Vagina (tissue), 2 donors: ENCODE data around the gene KLHL22. TPM values are rescaled to one million over a fixed set of nuclear protein-coding genes. Genes with fewer than 3 reads are reported as not detected.

Source experiments
- DNase-seq, 2 donors: peaks; one replicate each; pipeline ENCODE4 v3.0.0-alpha.2; 2017; ENCODE audit errors: extremely low spot score in 2 of 2
- H3K27ac ChIP-seq: fragments of 200-600 bp; sonication (generic); one replicate; pipeline ENCODE4 v1.5.1; 2019
- H3K27me3 ChIP-seq: fragments of 200-600 bp; sonication (generic); one replicate; pipeline ENCODE4 v1.5.1; 2019
- H3K36me3 ChIP-seq, 2 donors: fragments of 200-600 bp; sonication (generic); one replicate each; pipeline ENCODE4 v1.5.1; 2017 to 2019
- H3K4me1 ChIP-seq: fragments of 200-600 bp; sonication (generic); one replicate; pipeline ENCODE4 v1.5.1; 2019
- H3K4me3 ChIP-seq, 2 donors: fragments of 200-600 bp; sonication (generic); 1 replicate in 1 of 2; 2 replicates in 1 of 2; pipeline ENCODE4 v1.5.1; 2016 to 2019
- H3K9me3 ChIP-seq: fragments of 200-600 bp; sonication (generic); one replicate; pipeline ENCODE4 v1.5.1; 2019
- POLR2A ChIP-seq, 2 donors: fragments of 450-650 bp; IDR thresholded peaks; one replicate each; pipeline ENCODE4 v1.6.1; 2017; ENCODE audit warnings: antibody characterized with exemption in 2 of 2, mild to moderate bottlenecking in 2 of 2, moderate library complexity in 2 of 2
- POLR2AphosphoS5 ChIP-seq, 2 donors: sonication (generic); formaldehyde crosslinking; IDR thresholded peaks; one replicate each; pipeline ENCODE4 v1.9.0; 2017; ENCODE audit warnings: antibody characterized with exemption in 2 of 2, mild to moderate bottlenecking in 2 of 2, low read depth in 1 of 2; ENCODE audit not compliant: insufficient read depth in 1 of 2
- intact Hi-C: fragments of 100-400 bp; cut with DNase I; formaldehyde crosslinking; loops from one replicate; pipeline ENCODE4 v1.15.1; 2023
- total RNA-seq: library from RNA; depleted of rRNA; stranded (reverse); fragments of >200 nt; gene quantifications from one replicate; pipeline ENCODE4 v1.2.3, GENCODE V29; 2016
- TF ChIP-seq, protein P1 (sequence below), 3 experiments: fragments of 450-650 bp in 2 of 3; fragments of 200-600 bp in 1 of 3; sonication (generic) in 1 of 3; IDR thresholded peaks; one replicate each; pipeline ENCODE4 v1.5.1; 2017 to 2019; ENCODE audit warnings: antibody characterized with exemption in 3 of 3, mild to moderate bottlenecking in 2 of 3, moderate library complexity in 2 of 3

KLHL22 gene
- total RNA-seq, 1 donor from 2014 or later: 20.1 TPM

DNA sequence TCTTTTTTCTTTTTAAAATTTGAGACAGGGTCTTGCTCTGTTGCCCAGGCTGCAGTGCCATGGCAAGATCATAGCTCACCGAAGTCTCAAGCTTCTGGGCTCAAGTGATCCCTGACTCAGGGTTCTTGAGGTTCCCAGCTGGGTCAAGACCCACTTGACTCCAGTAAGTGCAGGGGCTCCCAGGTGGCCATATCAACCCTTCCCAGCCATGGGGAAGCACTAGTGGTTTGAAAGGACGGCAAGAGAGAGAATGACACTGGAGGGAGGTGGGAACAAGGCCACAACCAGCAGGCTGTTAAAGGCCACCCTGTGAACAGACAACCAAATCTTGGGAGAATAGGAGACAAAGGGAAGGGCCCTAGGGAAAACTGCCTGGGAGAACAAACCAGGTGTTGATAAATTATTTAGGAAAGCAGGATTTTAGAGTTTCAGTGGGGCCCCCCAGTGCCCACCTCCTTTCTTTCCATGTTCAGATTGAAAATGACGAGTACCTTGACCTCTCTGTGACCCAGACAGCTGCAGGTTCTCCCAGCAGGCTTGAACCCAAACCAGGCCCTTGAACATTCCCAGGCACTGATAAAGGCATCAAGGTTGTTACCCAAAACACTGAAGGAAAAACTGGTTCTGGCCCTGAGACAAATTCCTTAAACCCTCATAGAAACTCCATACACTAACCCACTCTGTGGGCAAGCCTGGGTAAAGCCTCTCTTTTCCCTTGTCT is 28.8 kb downstream of the KLHL22 start:
- Histone ChIP-seq H3K27ac (no peak overlapping the region), H3K9me3 (no peaks in the 10 kb centered on the region), H3K27me3 (no peaks in the 10 kb centered on the region), H3K4me1 (peaks cover 9% of the 10 kb centered on the region), H3K4me3 (no peak overlapping the region), H3K36me3 (no peaks in the 10 kb centered on the region)
- intact Hi-C loops: loop anchor here (10.0 kb wide), 1 partner anchor 62 kb away; no protein-coding TSS in a partner anchor
- TF ChIP-seq, protein P1, sequence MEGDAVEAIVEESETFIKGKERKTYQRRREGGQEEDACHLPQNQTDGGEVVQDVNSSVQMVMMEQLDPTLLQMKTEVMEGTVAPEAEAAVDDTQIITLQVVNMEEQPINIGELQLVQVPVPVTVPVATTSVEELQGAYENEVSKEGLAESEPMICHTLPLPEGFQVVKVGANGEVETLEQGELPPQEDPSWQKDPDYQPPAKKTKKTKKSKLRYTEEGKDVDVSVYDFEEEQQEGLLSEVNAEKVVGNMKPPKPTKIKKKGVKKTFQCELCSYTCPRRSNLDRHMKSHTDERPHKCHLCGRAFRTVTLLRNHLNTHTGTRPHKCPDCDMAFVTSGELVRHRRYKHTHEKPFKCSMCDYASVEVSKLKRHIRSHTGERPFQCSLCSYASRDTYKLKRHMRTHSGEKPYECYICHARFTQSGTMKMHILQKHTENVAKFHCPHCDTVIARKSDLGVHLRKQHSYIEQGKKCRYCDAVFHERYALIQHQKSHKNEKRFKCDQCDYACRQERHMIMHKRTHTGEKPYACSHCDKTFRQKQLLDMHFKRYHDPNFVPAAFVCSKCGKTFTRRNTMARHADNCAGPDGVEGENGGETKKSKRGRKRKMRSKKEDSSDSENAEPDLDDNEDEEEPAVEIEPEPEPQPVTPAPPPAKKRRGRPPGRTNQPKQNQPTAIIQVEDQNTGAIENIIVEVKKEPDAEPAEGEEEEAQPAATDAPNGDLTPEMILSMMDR (IDR thresholded peaks at IDR 0.05): no peak
- TF ChIP-seq POLR2A (IDR thresholded peaks at IDR 0.05) (no peak), POLR2AphosphoS5 (IDR thresholded peaks at IDR 0.05; ENCODE audit: insufficient read depth in 1 of 2, low read depth in 1 of 2) (no peak)
- no peak for DNase-seq

DNA sequence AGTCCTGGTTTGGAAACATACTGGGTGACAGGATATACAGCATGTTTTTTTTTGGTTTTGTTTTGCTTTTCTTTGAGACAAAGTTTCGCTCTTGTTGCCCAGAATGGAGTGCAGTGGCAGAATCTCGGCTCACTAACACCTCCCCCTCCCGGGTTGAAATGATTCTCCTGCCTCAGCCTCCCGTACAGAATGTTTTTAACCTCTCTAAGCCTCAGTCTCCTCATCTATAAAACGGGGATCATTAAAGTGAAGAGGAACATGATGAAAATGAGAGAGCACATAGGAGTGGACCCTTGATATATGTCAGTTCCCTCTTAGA is 29.9 kb downstream of the KLHL22 start:
- no peak for DNase-seq
- Histone ChIP-seq H3K27ac (no peak overlapping the region), H3K9me3 (no peaks in the 10 kb centered on the region), H3K27me3 (no peaks in the 10 kb centered on the region), H3K36me3 (no peaks in the 10 kb centered on the region), H3K4me1 (peaks cover 9% of the 10 kb centered on the region), H3K4me3 (no peak overlapping the region)
- intact Hi-C loops: loop anchor here (10.0 kb wide), 1 partner anchor 61 kb away; no protein-coding TSS in a partner anchor
- TF ChIP-seq POLR2AphosphoS5 (IDR thresholded peaks at IDR 0.05; ENCODE audit: insufficient read depth in 1 of 2, low read depth in 1 of 2) (no peak), POLR2A (IDR thresholded peaks at IDR 0.05) (no peak)
- TF ChIP-seq, protein P1 (IDR thresholded peaks at IDR 0.05): no peak

DNA sequence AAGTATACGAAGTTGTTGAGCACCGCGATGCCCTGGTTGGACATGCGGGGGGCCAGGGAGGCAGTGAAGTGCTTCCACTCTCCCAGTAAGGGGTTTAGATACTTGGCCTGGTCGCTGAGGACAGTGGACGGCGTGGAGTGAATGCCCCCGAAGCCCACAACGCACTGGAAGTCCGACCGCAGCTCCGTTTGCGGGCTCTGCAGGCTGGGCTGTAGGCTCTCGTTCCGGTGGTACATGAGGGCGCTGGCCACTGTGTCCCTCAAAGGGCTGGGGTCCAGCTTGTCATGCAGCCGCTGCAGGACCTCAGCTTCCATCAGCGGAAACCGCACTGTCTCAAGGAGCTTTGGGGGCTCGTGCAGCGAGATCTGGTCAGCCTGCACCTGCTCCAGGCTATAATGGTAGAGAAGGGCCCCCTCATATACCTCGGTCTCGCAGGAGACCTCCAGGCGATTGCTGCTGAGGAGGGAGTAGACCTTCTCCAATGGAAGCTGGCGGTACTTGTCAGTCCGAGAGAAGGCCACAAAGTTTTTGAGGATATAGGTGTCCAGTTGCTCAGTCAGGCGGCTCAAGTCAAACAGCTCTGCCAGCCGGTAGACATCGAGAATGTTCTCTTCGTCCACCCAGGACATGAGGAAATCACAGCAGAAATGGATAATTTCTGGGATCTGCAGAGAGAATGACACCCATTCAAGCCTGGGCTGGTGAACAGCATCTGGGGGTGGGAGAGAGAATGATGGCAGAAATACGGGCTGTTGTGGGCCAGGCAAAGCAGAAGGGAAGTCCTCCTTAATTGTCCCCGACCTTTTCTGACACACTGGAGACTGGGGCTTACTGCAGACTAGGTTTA is 30.5 kb downstream of the KLHL22 start:
- H3K27ac ChIP-seq: no peak overlapping the region
- H3K27me3 ChIP-seq: no peaks in the 10 kb centered on the region
- no peak overlapping the region for H3K4me3 ChIP-seq
- peaks cover 9% of the 10 kb centered on the region for H3K4me1 ChIP-seq
- TF ChIP-seq POLR2A (IDR thresholded peaks at IDR 0.05) (no peak), POLR2AphosphoS5 (IDR thresholded peaks at IDR 0.05; ENCODE audit: insufficient read depth in 1 of 2, low read depth in 1 of 2) (no peak)
- TF ChIP-seq, protein P1 (IDR thresholded peaks at IDR 0.05): no peak
- H3K9me3 ChIP-seq: no peaks in the 10 kb centered on the region
- intact Hi-C loops: loop anchor here (10.0 kb wide), 1 partner anchor 60 kb away; no protein-coding TSS in a partner anchor
- H3K36me3 ChIP-seq: no peaks in the 10 kb centered on the region
- DNase-seq: no peak

DNA sequence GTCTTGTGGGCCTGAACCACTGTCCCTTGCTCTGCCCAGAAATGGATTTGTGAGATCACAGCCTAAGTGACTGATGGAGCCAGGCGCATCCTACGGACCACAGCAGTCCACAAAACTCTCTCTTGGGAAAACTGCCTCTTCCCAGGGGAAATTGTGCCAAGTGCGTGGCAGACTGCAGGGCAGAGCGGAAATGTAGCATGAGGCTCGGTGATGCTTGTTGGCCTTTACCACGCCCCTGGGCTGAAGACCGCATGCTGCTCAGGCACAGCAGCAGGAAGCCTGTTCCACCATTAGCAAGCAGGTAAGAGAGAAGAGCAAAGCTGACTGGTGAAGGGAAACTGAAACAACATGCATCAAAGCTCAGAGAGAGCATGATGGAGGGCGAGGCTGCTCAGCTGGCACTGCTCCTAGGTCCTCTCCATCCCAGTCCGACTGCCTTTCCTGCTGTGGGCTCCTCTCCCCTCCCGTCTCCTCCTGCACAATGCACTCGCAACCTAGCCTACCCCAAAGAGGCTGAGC is 31.4 kb downstream of the KLHL22 start:
- Histone ChIP-seq H3K4me1 (peaks cover 9% of the 10 kb centered on the region), H3K27me3 (no peaks in the 10 kb centered on the region), H3K9me3 (no peaks in the 10 kb centered on the region), H3K36me3 (no peaks in the 10 kb centered on the region), H3K4me3 (no peak overlapping the region), H3K27ac (peak overlapping the region; percentile 23)
- TF ChIP-seq, protein P1 (IDR thresholded peaks at IDR 0.05): no peak
- TF ChIP-seq POLR2AphosphoS5 (IDR thresholded peaks at IDR 0.05; ENCODE audit: insufficient read depth in 1 of 2, low read depth in 1 of 2) (no peak), POLR2A (IDR thresholded peaks at IDR 0.05) (no peak)
- intact Hi-C loops: loop anchor here (10.0 kb wide), 1 partner anchor 59 kb away; no protein-coding TSS in a partner anchor
- no peak for DNase-seq
